WI38 (cell line): ENCODE measurements around the gene MC5R.
"Not testable (repeated sequence)": the region's sequence is repeated elsewhere in the genome, so short reads cannot be mapped to it uniquely, and the experiment has no call there.

ENCODE experiments used
- H3K4me3 ChIP-seq: 2 replicates; pipeline ENCODE4 v1.5.1; 2011; ENCODE audit warnings: low read depth, mild to moderate bottlenecking, control low read depth, low read length
- CTCF ChIP-seq: IDR thresholded peaks from 2 replicates; pipeline ENCODE4 v1.5.1; 2012; ENCODE audit warnings: low read depth, mild to moderate bottlenecking, control low read depth, low read length

Gene MC5R

DNA sequence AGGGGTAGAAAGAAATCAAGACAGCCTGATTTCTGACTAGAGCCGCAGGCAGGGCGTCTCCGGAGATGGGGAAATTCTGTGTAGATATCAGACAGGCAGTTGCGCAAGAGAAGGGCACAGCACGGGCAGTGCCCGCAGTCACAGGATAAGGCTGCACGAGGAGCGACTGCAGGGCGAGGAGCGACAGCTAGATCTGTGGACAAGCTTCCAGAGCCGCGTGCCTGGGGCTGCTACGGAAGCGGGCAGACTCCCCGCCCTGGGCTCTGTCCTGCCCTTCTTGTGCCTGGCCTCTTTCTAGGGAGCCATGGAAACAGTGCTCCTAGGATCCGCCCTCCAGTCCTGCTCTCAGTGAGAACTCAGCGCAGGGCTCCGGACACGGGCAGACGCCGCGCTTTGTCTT lies 12.6 kb downstream of the MC5R start:
- TF ChIP-seq CTCF, result no peak
- no peak overlapping the region for H3K4me3 ChIP-seq

- H3K4me3 ChIP-seq, result no peak overlapping the region
- no peak for TF ChIP-seq CTCF
Observed at GRCh38 chr18:13849791-13850190, 25.8 kb downstream of the MC5R start.

DNA sequence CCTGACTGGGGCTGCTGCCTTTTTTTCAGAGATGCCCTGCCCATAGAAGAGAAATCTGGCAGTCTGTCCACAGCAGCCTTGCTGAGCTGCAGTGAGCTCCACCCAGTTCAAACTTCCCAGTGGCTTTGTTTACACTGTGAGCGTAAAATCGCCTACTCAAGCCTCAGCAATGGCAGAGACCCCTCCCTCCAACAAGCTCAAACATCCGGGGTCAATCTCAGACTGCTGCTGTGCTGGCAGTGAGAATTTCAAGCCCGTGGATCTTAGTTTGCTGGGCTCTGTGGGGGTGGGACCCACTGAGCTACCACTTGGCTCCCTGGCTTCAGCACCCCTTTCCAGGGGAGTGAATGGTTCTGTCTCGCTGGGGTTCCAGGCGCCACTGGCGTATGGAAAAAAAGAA lies 38.9 kb downstream of the MC5R start:
- H3K4me3 ChIP-seq, result not testable (repeated sequence)

- H3K4me3 ChIP-seq, result no peak overlapping the region
- TF ChIP-seq CTCF, result no peak
Observed at GRCh38 chr18:13868501-13869271, 44.7 kb downstream of the MC5R start.

DNA sequence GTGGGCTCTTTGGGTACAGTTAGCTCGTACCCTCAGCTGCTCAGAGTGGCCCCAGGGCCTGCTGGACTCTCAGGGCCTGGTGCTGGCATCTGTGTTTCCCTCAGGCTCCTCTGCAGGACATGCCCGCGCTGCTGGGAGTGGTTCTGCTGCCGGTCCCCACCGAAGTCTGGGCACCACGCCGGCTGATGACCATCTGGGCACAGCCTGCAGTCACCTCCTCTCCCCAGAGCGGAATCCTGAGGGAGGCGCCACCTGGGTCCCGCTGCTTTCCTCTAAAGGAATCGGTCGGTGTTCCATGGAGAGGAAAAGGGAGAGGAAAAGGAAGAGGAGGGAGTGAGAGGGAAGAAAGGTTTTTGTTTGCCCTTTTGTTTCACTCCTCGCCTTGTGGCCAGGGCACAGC lies 47.8 kb downstream of the MC5R start:
- H3K4me3 ChIP-seq, result no peak overlapping the region
- no peak for TF ChIP-seq CTCF

DNA sequence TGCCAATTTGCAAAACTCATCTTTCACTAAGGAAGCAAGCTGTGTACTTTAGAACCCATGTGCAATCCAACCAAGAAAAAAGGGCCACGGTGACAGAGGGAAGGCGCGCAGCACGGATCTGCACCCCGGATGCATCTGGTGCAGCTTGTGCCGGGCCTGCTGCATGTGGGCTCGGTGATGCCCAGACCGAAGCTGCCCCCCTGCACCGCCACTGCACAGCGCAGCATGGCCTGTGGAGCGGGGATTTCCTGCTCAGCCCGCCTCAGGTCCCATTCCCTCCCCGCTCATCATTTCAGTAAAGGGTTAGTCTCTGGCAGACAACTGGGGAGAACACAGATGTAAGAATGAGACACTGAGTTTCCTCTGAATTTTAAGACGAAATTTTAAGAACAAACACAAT lies 48.4 kb downstream of the MC5R start:
- H3K4me3 ChIP-seq, result no peak overlapping the region

GRCh38 chr18:13872932-13873331 lies 49.0 kb downstream of the MC5R start:
- TF ChIP-seq CTCF, result no peak
- H3K4me3 ChIP-seq, result no peak overlapping the region

More for the DNA sequence above, 48.4 kb downstream of the MC5R start:
- no peak for TF ChIP-seq CTCF

GRCh38 chr18:13874558-13874957 lies 50.6 kb downstream of the MC5R start:
- H3K4me3 ChIP-seq, result no peak overlapping the region
- TF ChIP-seq CTCF, result no peak
